Activated T-cell treated with anti-CD3 and anti-CD28 coated beads for 4 hours (primary cell): ENCODE results near the gene MB.
A peak's percentile ranks its signal among the peaks of the same experiment; 100 is the strongest.
"Not testable (repeated sequence)": the region's sequence is repeated elsewhere in the genome, so short reads cannot be mapped to it uniquely, and the experiment has no call there.

ENCODE experiments used
- DNase-seq: peaks from one replicate; pipeline ENCODE4 v3.0.0-alpha.2; 2020

Gene MB

GRCh38 chr22:35617137-35617755 lies at the start of gene MB:
MB (minus strand) TSS chr22:35617329; CDS start chr22:35617257, 72 bp downstream.
- no peak for DNase-seq

- not testable (repeated sequence) for DNase-seq
Observed at GRCh38 chr22:35666699-35667098, 49.6 kb upstream of the MB start.

DNA sequence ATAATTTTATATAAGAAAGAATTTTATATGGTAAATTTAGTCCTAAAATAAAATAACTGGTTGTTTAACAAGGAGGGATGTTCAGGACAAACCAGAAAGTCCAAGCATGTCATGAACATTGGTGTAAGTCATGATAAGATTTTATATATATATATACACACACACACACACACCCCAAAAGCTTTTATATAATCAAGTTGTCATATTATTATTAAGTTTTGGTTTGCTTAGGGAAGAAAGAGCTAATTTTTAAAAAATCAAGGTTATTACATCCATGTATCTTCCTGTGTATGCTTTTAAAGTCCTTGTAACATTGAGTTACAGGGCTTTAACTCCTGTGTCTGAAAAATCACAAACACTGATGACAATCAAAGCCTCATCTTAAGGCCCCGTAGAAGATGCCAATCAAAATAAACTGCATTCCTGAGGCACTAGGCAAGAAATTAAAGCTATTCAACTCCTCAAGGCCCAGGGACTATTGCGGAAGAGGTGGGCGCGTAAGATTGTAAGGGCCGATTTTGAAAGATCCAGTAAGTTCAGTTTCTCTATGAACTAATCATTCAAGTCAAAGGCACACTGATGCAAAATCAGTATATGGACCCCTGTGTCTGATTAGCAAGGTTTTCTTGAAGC lies 47.9 kb upstream of the MB start:
- no peak for DNase-seq

GRCh38 chr22:35663371-35663770 lies 46.2 kb upstream of the MB start:
- no peak for DNase-seq

GRCh38 chr22:35662914-35663313 lies 45.8 kb upstream of the MB start:
- DNase-seq: no peak

GRCh38 chr22:35661464-35661863 lies 44.3 kb upstream of the MB start:
- no peak for DNase-seq

- peak; percentile 58 for DNase-seq
Observed at GRCh38 chr22:35660291-35661127, 43.4 kb upstream of the MB start.

- no peak for DNase-seq
Observed at GRCh38 chr22:35657571-35658312, 40.6 kb upstream of the MB start.

DNA sequence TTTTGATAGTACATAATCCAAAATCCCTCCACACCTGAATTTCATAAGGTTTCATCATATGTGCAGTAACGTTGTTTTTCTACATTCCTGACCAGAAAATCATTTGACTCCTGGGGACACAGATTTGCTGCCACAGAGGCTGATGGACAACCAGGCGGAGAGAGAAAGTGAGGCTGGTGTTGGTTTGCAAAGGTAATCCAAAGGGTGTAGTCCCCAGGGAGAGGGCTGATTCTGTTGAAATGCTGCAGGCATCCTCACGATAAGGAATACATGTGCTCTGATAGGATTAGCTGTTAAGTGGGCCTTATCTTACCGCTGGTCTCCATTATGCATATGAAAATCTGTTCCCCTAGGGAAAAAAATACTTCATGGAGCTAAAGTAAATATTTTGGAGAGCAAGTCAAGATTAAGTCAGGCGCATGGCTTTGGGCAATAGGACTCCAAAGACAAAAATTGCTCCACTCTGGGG lies 39.2 kb upstream of the MB start:
- no peak for DNase-seq

GRCh38 chr22:35653824-35654223 lies 36.7 kb upstream of the MB start:
- no peak for DNase-seq

DNA sequence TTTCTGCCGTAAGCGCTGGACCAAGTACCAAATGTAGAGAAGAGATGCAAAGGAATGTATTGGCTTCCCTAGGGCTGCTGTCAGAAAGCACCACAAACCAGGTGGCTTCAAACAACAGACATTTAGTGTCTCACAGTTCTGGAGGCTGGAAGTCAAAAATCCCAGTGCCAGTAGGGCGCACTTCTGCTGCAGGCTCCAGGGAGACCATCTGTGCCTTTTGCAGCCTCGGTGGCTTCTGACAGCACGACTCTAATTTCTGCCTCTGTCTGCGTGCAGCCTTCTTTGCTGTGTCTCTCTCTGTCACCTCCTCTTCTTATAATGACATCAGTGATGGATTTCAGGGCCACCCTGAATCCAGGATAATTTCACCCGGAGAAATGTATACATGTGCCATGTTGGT lies 34.0 kb upstream of the MB start:
- no peak for DNase-seq

- no peak for DNase-seq
Observed at GRCh38 chr22:35649636-35650250, 32.6 kb upstream of the MB start.

- DNase-seq: no peak
Observed at GRCh38 chr22:35649026-35649553, 32.0 kb upstream of the MB start.

DNA sequence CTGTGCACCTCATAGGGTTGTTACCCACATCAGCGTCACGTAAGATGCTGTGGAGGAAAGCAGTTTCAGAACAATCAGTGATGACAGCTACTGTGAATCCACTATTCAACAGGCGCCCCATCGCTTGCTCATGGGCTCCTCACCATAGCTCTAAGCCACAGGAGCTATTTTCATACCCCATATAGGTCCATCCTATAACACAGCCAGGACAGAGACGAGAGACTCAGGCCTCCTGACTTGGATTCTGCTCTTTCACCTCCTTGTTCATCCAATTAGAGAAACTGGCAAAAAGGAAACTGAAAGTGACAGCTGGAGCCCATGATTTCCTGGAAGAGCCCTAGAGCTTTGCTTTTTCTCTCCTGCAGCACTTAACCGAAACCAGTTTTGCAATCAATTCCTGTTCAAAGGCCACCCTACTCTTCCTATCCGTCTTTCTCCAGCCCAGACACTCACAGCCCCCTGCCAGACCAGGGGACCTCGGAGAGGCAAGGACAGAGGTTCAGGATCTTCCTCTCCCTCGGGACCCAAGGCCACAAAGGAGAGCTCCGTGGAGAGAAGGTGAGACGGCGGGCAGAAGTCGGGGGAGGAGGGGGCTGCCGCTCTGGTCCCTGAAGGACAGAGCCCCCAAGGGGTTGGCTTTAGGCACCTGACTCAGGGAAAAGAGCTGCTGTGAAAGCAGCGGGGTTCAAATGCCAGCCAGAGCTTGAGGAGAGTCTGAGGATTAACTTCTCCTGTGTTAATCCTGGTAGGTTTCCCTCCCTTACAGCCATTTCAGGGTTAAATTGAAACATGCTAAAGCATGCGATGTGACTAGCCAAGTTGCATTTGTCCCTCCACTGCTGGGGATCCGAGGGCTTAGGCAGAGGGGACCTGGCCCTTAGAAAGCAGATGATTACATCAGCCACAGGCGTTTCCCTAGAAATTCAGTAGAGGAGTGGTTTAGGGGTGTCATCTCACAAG lies 31.2 kb upstream of the MB start, which contains the start of gene APOL6:
Gene APOL6, plus strand, starts transcription at position 381 of the 960 bp plus-strand sequence. CDS start 7,980 bp downstream, outside the sequence.
- peak; percentile 57 for DNase-seq

DNA sequence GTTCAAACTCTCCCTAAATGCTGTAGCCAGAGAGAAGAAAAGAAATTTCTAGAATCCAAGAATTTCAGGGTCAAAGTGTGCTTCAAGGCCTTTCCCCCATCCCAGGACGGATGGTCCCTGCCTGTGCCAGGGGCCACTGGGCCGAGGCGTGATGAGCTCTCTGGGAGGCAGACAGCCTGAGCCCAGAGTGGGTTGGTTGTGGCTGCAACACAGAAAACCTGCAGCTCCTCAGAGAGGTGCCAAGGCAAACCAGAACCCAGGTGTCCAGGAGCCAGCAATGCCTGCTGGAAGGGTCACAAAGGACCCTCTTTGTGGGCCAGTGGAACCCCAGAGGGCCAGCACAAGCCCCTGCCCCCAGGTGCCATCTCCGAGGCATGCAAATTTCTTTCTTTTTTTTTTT lies 28.5 kb upstream of the MB start:
- no peak for DNase-seq

DNA sequence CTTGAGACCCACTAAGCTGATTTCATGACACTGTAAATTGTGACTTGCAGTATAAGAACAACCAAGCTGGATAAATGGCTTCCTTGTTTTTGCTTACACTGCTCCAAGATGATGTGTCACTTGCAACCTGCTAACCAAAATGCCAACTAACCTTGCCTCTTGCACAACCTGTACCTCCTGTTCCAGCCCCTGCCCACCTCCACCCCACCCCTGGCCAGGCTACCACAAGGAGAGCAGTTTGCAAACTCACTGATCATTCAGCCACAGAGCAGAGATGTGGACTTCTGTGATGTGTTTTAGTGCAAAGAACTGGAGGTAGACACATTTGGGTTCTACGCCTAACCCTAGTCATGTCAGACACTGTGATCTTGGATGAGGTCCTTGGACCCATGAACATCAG lies 26.9 kb upstream of the MB start:
- DNase-seq: no peak

DNA sequence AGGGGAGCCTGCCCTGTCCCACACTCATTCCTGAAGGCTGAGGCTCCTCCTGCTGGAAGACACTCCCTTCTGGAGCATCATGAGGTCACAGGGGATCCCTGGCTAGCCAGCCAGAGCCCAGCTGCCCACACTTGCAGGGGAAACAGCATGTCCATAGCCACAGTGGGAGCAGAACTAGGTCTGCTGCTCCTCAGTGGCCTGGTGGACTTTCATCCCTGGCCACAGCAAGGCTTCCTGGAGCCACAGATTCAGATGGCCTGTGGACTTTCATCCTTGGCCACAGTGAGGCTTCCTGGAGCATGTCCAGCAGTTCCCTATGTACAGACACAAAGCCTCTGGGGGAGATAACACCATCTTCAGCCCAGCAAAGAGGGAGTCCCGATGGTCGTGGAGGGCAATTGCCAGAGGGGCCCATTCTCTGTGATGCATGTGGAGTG lies 25.2 kb upstream of the MB start:
- no peak for DNase-seq

GRCh38 chr22:35641494-35642120 lies 24.5 kb upstream of the MB start:
- DNase-seq: no peak

DNA sequence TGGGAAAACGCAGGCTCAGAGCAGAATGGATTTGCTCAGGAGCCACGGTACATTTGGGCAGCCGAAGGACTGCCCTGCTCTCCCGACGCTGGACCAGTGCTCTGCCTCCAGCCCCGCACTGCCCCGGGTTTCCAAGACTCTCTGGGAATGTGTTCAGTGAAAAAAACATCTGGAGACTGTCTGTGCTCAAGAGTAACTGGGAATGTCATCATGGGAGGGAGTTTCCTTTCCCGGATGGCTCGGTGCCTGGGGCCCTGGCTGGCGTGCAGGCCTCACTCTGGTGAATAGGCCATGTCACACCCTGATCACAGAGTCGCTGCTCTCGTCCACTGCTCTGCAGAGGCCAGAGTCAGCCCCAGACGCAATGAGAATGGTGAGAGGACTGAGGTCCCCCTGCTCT lies 21.3 kb upstream of the MB start:
- DNase-seq: no peak

DNA sequence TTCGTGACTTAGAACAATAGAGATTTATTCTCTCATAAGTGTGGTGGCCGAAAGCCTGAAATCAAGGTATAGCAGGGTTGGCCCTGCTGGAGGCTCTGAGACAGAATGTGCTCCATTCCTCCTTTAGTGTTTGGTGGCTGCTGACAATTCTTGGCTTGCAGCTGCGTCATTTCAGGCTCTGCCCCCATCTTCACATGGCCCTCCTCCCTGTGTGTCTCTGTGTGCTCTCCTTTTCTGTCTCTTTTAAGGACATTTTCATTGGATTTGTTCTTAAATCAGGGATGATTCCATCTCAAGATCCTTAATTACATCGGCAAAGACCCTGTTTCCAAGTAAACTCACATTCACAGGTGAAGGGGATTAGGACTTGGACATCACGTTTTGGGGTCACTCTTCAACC lies 20.9 kb upstream of the MB start:
- DNase-seq: no peak

- no peak for DNase-seq
Observed at GRCh38 chr22:35637254-35637653, 20.1 kb upstream of the MB start.
